Hematopoietic multipotent progenitor cell treated with erythropoietin and hydrocortisone succinate and interleukin-3 and kit ligand, for 15 days (in vitro differentiated cells): ENCODE results near the gene B3GALT5.
A peak's percentile ranks its signal among the peaks of the same experiment; 100 is the strongest.

Experiments used
- DNase-seq: peaks from one replicate; pipeline ENCODE4 v3.0.0-alpha.2; 2015; ENCODE audit warnings: low spot score

Gene B3GALT5

DNA sequence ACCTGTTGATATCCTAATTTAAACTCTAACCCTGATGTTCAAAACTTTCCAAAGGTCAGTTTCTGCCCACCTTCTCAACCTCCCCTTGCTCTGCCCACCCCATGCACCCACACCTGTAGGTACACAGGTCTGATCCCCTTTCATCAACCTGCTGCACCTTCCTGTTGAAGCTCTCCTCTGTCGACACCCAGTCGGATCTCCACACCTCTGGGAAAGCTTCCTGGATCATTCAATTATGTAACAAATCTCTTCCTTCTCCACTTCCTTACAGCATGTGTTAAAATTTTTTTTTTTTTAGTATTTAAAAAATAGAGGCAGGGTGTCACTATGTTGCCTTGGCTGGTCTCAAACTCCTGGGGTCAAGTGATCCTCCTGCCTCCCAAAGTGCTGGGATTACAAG is 87.6 kb downstream of the B3GALT5 start:
- no peak for DNase-seq

DNA sequence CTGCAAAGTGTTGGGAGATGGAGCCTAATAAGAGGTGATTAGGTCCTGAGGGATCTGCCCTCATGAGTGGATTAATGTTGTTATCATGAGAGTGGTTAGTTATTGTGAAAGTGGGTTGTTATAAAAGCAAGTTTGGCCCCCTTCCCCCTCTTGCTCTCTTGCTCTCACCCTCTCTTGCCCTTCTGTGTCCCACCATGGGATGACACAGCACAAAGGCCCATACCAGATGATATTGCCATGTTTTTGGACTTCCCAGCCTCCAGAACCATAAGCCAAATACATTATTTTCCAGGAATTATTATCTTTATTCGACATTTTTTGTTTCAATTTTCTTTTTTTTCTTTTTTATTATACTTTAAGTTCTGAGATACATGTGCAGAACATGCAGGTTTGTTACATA is 90.8 kb downstream of the B3GALT5 start:
- DNase-seq, result no peak

DNA sequence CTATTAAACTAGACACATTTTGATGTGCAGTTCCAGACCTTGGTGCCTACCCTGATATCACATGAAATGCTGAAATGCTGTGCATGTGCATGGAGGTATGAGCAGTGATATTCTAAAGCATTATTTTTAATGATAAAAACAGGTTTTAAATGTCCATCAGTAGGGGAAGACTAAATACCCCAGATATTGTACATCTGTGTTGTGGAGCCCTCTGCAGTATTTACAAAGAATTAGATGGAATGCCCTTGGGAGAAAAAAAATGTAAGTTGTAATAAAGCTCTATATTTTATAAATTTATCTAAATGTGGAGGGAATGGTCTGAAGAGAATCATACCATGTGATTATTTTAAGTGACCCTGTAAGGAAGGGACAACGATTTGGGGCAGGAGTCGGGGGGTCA is 93.1 kb downstream of the B3GALT5 start:
- no peak for DNase-seq

DNA sequence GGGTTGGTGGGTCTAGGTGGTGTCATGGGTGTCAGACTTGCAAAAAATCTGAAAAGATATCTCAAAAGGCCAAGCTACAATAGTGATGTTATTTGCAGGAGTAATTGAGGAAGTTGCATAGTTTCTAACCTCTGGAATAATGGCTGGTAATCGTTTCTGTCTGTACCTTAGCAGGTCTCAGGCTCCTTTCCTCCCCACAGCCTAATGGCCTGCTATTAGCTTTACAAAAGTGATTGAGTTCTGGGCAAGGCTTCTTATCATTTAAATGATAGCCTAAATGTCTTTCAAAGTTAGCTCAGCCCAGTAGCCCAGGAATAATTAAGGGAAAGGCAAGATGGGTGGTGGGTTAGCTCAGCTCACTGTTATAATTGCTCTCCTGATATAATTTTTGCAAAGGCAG is 94.6 kb downstream of the B3GALT5 start:
- no peak for DNase-seq

DNA sequence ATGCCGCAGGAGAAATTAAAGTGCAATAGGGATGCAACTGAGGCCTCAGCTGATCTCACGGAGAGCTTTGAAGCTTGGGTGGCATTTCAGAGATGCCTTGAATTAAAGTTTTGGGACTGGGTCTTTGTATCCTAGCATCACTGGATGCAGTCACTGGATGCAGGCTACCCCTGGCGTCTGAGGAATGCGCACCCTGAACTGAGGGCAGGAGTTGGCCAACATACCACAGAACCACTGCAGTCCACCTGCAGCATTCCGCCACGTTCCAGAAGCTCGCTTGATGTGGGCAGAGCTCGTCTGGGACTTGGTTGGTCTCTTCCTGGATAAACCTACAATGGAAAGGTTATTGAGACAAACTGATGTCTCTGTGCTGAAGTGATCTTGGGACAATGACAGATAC is 98.1 kb downstream of the B3GALT5 start:
- DNase-seq, result no peak

DNA sequence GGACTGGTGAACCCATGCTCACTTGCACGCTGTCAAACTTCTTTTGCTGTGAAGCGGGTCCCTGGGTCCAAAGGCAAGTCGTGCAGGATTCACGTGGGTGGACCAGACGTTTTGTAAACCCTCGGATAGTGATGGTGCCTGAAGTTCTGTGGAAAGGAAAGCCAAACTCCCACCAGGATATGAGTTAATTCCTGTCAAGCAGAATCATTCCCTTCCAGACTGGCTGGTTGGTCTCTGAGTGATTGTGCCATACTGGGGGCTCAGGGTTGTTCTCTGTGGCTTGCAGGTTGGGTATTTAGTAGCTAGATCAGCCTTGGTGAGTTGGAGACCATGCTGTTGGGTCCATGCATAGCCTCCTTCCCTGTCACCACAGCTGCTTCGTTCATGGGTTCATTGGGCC is 99.5 kb downstream of the B3GALT5 start:
- no peak for DNase-seq

DNA sequence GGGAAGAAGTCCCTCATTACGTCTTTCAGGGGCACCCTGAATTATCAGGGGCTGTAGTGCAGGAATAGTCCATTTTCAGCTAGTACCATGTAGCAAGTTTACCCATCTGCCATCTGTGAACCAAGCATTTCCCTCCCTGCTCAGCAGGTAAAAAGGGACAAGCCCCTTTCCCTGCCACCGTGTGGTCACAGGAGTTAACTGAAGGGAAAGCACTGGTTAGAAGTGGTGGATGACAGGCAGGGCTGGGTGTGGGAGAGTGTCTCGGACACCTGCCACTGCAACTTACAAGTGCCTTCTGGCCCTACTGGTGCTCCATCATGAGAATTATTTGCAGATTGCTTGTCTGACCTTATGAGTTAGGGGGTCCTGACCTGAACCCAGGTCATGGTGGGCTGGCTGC is 100.2 kb downstream of the B3GALT5 start:
- no peak for DNase-seq

DNA sequence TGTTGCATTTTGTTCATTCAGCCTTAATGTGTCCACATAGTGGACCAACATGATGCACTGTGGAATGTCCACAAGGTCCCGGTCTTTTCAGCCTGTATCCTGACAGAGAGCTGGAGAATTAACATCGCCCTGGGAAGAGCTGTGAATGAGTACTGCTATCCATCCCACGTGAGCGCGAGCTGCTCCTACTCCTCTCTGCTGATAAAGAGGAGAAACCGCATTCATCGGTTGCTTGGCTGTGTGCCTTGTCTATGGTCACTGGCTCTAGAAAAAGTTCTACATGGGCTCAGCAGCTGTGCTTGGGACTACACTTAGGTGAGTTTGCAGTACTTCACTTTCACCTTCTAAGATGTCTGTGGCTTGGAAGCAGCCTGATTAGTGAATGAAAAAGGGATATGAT is 101.2 kb downstream of the B3GALT5 start:
- DNase-seq, result no peak

DNA sequence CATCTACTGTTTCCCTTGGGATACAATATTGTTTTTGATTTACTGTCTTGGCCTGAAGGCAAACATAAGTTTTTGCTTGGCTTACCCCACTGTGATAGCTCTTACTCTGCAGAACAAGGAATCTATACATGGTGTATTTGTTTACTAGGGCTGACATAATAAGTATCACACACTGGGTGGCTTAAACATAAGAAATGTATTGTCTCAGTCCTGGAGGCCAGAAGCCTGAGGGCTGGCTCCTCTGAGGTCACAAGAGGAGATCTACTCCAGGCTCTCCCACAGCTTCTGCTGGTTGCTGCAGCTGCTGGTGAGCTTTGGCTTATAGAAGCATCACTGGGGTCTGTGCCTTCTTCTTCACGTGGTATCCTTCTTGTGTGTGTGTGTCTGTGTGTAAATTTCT is 101.6 kb downstream of the B3GALT5 start:
- DNase-seq, result no peak

DNA sequence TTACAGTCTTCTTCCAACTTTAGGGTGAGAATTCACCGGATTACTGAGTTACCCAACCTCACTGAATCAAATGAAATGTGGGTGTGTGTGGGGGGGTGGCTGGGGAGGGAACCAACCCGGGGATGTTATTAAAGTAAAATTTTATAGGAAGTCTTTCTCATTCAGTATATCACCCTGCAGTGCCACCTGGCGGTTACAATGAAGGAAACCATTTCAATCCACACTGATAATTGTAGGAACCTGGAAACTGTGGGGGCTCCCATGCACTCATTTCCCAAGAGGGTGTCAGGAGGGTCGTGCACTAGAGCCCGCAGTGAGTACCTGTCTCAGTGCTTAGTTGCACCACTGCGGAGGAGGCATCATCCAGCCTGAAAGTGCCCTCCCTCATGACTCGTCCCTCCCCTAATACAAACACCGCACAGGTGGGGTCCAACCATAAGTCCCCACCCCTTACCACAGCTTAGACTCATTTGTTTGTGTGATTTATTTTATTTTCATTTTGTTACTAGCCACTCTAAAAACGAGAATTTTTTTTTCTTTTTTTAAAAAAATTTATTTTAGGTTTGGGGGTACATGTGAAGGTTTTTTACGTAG is 103.2 kb downstream of the B3GALT5 start:
- peak; percentile 18 for DNase-seq

DNA sequence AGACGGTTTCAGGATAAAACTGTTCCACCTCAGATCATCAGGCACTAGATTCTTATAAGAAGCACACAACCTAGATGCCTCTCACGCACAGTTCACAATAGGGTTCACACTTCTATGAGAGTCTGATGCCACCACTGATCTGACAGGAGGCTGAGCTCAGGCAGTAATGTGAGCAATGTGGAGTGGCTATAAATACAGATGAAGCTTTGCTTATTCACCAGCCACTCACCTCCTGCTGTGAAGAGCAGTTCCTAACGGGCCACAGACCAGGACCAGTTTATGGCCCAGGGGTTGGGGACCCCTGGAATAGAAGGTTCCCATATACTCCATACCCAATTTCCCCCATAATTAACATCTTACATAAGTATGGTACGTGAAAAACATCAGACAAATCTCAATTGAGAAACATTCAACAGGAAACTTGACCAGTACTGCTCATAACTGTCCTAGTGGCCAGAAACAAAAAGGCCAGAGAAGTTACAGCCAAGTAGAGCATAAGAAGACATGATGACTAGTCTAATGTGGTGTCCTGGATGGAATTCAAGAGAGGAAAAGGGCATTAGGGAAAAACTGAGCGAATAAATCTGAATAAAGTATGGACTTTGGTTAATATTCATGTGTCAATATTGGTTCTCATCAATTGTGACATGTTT is 107.5 kb downstream of the B3GALT5 start:
- DNase-seq, result no peak

DNA sequence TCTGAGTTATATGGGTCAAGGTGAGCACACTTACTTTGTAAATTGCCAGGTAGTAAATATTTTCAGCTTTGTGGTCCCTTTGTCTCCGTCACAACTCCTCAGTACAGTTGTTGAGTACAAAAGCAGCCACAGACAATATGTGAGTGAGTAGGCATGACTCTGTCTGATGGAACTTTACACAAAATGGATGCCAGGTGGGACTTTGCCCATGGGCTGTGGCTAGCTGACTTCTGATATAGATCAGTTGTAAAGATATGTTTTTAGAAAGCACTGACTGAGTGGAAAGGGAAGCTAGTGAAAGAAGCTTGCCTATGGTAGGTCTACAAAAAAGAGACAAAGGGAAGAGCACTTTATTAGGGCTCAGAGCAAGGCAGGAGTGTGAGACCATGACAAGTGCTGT is 109.1 kb downstream of the B3GALT5 start:
- no peak for DNase-seq
